ENCODE measurements around the gene CTU1. TPM values are rescaled to one million over a fixed set of nuclear protein-coding genes. Genes with fewer than 3 reads are reported as not detected.

The CTU1 gene
- 9.4 and 9.8 TPM in 2 replicates for total RNA-seq

DNA sequence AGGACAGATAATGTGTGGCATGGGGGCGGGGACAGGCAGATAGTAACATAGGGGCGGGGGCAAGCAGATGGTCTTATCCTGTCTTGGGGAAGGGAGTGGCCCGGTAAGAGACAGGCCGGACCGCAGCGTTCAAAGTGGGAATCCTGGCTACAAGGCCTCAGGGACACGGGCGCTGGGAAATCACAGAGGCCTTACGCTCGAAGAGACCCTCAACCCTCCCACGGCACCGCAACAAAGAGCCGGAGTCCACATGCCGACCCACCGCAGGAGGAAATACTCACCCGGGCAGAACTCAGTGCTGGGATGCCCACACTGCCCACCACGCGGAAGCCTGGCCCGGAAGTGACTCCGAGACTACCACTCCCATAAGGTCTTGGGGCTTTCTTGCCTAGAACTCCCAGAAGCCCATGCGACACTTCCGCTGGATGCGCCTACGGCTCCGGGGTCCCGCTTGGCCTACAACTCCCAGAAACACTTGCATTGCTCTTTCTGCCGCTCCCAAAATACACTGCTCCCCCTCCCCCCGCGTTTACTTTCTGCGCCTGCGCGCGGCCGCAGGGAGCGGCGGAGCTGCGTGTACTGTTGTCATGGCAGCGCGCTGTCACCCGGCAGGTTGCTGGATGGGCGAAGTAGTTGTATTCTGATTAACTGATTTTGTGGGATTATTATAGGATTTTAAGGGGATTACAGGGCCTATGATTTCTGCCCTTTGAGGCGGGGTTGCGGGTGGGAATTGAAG lies at the start of gene CTU1:
CTU1 (minus strand) TSS at position 344 of the 739 bp plus-strand sequence. CDS start 3,840 bp downstream, outside the sequence.

DNA sequence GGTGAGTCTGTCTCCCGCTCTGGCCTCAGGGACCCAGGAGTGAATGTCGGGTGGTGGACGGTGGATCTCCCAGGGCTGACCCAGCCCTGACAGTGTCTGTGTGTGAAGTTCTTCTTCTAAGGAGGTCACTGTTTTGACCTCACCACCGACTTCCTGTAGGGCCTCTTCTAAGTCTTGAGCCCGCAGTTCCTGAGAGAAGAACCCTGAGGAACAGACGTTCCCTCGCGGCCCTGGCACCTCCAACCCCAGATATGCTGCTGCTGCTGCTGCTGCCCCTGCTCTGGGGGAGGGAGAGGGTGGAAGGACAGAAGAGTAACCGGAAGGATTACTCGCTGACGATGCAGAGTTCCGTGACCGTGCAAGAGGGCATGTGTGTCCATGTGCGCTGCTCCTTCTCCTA lies 33.9 kb upstream of the CTU1 start, which contains the start of gene SIGLEC7:
SIGLEC7 (plus strand) TSS at position 183 of the 400 bp plus-strand sequence; CDS start at position 252, 69 bp downstream.

DNA sequence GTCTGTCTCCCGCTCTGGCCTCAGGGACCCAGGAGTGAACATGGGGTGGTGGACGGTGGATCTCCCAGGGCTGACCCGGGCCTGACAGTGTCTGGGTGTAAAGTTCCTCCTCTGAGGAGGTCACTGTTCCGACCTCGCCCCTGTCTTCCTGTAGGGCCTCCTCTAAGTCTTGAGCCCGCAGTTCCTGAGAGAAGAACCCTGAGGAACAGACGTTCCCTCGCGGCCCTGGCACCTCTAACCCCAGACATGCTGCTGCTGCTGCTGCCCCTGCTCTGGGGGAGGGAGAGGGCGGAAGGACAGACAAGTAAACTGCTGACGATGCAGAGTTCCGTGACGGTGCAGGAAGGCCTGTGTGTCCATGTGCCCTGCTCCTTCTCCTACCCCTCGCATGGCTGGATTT lies 16.5 kb upstream of the CTU1 start, which contains the start of gene SIGLEC9:
SIGLEC9 (plus strand) TSS at position 178 of the 400 bp plus-strand sequence; CDS start at position 247, 69 bp downstream.

DNA sequence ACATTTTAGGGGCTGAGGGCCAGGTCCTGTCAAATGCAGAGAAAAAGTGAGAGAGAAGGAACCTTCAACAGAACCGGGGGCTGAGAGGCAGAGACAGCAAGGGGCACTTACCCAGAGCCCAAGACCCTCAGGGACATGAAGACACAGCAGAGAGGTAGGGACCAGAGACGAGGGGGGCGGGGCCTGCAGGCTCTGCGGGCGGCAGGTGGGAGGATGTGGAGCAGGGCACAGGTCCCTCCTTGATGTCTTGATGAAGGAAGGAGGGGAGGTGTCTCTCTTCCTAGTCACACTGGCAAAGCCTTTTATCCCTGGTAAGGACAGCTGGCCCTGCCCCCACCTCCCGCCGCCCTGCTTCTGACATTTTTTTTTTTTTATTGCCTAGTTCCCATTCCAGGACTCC lies 25.6 kb downstream of the CTU1 start, which contains the start of gene KLK14:
KLK14 (minus strand) TSS at position 277 of the 400 bp plus-strand sequence; CDS start at position 4, 273 bp downstream.

DNA sequence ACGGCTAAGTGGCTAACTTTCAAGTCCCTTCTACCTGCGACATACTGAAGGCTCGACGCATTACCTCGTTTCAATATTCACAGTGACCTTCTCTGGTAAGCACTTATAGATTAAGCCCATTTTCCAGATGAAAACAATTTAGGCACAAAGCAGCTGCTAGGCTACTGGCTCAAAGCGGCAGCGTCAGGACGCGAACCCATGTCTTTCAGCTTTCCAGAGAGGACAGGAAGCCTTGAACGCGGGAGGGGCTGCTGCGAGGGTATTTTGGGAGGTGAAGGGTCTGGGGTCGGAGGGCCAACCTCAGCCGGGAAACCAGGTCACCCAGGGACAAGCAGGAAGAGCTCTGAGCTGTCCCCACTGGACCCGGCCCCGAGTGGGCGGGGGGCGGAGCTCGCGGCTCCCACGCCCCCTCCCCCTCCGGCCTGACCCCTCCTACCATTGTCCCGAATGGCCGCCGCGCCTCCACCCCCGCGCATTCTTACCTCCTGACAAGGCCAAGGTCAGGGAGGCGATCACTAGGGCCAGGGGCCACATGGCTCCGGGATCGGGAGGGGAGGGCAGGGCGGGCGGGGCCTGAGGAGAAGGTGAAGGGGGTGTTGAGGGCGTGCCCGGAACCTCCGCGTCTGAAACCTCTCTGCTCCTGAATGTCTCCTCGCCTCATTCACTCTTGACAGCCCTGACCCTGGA lies 43.5 kb downstream of the CTU1 start, which contains the start of gene KLK13:
KLK13 (minus strand) TSS at position 559 of the 687 bp plus-strand sequence; CDS start at position 534, 25 bp downstream.

Other genes with a start within 250 kb of the CTU1 start
- gene KLK2, start 235.0 kb downstream of the CTU1 start, total RNA-seq, result not detected in 2 replicates
- not detected in 2 replicates for gene KLK4, start 197.0 kb downstream of the CTU1 start, total RNA-seq
- gene KLK5, start 155.4 kb downstream of the CTU1 start, total RNA-seq, result not detected in 2 replicates
- gene KLK6, start 138.8 kb downstream of the CTU1 start, total RNA-seq, result not detected in 2 replicates
- gene KLK7, start 124.5 kb downstream of the CTU1 start, total RNA-seq, result not detected in 2 replicates
- gene KLK8, start 106.8 kb downstream of the CTU1 start, total RNA-seq, result not detected in 2 replicates
- gene KLK10, start 88.7 kb downstream of the CTU1 start, total RNA-seq, result not detected in 2 replicates
- gene KLK11, start 81.8 kb downstream of the CTU1 start, total RNA-seq, result not detected in 2 replicates
- not detected in 2 replicates for gene KLK12, start 73.4 kb downstream of the CTU1 start, total RNA-seq
- not detected in 2 replicates for gene KLK13, start 43.3 kb downstream of the CTU1 start, total RNA-seq
- not detected in 2 replicates for gene KLK14, start 25.5 kb downstream of the CTU1 start, total RNA-seq
- gene SIGLEC9, start 16.5 kb upstream of the CTU1 start, total RNA-seq, result 1.1 TPM in 1 of 2 replicates, not detected in the other
- not detected in 2 replicates for gene SIGLEC7, start 33.9 kb upstream of the CTU1 start, total RNA-seq
- gene CD33, start 116.7 kb upstream of the CTU1 start, total RNA-seq, result not detected in 2 replicates
- not detected in 2 replicates for gene SIGLECL1, start 142.7 kb upstream of the CTU1 start, total RNA-seq
- not detected in 2 replicates for gene IGLON5, start 203.2 kb upstream of the CTU1 start, total RNA-seq
- gene VSIG10L, start 233.7 kb upstream of the CTU1 start, total RNA-seq, result 0.29 and 0.35 TPM in 2 replicates